HG03060 (cell line): ENCODE results near the gene RCAN2.

Experiments
- ATAC-seq: cut with Tn5 transposase; IDR thresholded peaks from one replicate; pipeline ENCODE4 v1.9.1; 2021; ENCODE audit warnings: low read depth, moderate number of reproducible peaks; ENCODE audit not compliant: unreplicated experiment

Gene RCAN2

DNA sequence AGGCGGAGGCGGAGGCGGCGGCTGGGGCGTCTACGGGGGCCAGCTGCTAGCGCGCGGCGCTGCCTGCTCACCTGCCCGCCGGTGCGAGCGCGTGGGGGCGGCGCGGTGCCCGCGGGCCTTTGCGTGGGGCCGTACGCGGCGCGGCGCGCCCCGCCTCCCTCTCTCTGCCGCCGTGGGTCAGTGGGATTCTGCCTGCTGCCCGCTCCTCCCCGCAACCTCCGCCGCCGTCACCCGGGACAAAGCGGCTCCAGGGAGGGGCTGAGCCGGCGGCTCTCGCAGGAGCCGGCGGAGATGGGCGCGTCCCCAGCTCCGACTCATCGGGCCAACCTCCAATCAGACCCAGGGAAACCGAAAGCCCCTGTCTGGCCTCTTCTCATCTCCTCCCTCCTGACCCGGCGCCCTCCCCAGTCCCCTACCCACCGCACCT lies at the start of gene RCAN2:
TSS of gene RCAN2 (minus strand) at position 249 of the 427 bp plus-strand sequence.
- no peak for ATAC-seq

- no peak for ATAC-seq
Measured at GRCh38 chr6:46539866-46540265, 48.6 kb upstream of the RCAN2 start.

- ATAC-seq = no peak
Measured at GRCh38 chr6:46538800-46539480, 47.7 kb upstream of the RCAN2 start.

- ATAC-seq = no peak
Measured at GRCh38 chr6:46530896-46531295, 39.6 kb upstream of the RCAN2 start.

DNA sequence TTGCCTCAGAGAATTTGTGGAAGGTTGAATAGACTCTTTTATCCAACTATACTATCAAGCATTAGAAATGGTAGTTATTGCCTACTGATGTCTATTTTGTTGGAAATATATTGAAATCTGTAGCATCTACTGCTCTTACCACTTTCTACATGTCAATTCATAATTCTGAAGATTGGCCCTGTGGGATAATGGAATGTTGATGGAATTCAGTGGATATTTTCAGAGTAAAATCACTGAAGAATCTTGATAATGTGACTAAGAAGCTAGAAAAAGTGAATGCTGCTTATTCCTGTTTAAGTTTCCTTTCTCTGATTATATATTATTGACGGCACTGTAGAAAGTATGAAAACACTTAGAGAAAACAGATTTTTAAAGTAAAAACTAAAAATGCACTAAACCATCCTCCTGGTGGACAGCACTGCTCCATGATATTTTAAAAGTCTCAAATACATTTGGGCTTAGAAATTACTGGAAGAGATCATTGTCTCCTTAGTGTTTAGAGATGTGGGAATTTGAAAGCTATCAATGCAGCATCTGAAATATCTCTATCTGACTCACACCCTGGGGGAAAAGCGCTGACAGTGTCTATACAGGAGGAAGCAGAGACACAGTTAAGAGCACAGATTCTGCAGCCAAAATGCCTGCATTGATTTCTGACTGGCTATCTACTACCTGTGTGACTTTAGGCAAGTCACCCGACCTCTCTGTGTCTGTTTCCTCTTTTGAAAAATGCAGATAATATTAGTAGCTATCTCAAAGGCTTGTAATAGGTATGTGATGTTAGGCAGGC lies 37.9 kb upstream of the RCAN2 start:
- no peak for ATAC-seq

DNA sequence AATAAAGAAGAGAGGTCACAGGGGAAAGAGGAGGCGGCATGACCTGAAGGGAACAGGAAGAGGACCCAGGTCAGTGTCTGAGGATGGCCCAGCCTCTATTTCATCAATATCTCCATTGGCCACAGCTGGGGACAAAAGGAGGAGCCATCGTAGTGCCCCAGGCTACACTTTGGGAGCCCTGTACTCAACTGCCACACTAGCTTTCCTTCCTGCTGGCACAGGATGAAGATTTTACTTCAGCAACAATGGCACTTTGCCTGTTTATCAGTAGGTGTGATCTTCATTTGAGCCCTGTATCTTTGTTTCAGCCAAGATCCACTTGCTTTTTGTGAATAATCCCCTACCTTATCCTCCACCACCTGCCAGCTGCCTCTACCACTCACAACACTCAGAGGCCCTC lies 35.4 kb upstream of the RCAN2 start:
- no peak for ATAC-seq

DNA sequence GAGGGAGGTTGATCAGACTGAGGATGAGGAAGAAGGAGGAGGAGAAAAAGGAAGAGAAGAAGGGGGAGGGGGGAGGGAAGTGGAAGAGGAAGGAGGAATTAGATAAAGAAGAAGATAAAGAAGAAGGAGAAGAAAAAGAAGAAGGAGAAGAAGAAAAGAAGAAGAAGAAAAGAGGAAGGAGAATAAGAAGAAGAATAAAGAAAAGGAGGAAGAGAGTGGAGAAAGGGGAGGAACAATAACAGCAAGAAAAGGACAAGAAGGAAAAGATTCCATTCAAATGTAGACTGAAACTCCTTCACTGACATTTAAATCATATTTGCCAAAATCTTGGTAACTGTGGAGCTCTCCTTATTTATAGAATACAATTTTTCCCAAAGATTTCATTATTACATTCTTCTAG lies 34.3 kb upstream of the RCAN2 start:
- ATAC-seq = no peak

DNA sequence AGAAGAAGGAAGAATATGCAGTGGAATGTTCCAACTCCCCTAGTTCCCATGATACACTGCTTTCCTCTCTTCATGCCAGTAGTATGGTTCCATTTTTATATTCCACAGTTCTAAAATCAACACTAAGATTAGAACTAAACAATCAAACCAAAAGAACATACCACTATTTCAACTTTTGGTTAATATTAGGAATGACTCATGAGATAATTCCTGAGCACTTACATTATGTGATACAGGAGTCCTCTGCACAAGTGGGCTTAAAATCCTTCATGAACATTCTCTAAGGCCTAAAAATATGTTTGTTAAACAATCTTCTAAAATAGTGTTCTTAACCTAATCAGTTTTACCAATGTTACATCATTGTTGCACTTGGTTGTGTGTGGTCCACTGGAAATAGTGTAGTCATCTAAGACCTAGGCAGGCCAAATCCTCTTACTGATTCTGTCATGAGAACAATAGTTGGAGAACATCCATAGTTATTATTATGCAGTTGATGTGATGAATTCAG lies 30.3 kb upstream of the RCAN2 start:
- ATAC-seq = no peak

- ATAC-seq = no peak
Measured at GRCh38 chr6:46517202-46517601, 26.0 kb upstream of the RCAN2 start.

DNA sequence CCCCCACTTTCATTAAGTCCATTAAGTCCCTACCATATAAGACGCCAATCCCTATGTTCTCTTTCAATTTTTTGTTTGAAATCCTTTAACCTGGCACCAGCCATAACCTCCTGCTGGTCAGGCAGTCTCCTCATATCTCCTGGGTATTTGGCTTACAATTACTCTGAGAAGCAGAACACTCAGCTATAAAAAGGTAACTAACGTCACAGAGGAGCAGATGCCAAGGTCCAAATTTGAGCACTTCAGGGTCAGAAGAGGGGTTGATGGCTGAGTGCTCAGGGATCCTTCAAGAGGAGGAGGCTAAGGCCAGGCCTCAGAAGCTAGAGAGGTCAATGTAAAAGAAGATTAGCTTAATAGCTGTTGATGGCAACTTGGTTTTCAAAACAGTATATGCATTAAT lies 22.3 kb upstream of the RCAN2 start:
- ATAC-seq = no peak

- no peak for ATAC-seq
Measured at GRCh38 chr6:46511320-46511719, 20.1 kb upstream of the RCAN2 start.

- ATAC-seq = no peak
Measured at GRCh38 chr6:46510651-46511050, 19.4 kb upstream of the RCAN2 start.

DNA sequence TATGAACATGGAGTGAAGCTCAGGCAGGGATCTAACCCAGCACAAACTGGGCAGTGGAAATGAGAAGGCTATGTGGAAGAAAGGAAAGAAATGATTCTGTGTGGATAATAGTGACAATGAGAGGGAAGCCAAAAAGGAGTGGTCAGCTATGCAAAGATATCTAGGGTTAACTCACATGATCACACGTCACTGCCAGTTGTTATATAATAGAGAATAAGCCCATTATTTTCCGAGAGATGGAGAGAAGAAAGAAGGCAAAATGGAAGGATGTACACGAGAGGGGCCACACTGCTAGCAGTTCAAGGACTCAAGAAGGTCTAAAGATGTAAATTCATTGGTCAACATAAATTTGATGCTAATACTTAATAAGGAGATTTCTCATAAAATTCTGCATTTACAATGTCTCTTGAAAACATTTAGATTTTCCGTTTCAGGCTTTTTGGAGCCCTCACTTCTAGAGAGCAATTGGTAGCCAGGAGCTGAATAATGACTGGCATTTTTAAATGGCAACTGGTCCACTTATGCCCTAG lies 18.8 kb upstream of the RCAN2 start:
- ATAC-seq = no peak

DNA sequence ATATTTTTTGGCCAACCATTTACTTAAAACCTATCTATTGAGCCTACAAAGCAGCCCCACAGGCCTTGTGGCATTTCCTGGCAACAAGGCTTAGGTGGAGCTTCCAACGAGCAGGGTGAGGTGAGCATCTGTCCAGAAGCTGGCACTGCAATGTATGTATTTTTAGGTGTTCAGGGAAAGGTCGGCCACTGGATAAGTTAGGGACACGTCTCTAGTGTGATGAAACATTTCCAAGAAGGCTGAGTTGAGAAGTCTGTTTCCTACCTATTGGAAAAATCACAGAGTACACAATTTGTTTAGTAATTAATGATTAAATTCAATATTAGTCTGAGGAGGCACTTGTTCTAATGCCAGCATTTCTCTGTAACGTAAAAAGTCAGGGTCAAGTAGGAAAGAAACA lies 17.8 kb upstream of the RCAN2 start:
- no peak for ATAC-seq

- no peak for ATAC-seq
Measured at GRCh38 chr6:46507426-46507825, 16.2 kb upstream of the RCAN2 start.

- no peak for ATAC-seq
Measured at GRCh38 chr6:46505693-46506512, 14.7 kb upstream of the RCAN2 start.

DNA sequence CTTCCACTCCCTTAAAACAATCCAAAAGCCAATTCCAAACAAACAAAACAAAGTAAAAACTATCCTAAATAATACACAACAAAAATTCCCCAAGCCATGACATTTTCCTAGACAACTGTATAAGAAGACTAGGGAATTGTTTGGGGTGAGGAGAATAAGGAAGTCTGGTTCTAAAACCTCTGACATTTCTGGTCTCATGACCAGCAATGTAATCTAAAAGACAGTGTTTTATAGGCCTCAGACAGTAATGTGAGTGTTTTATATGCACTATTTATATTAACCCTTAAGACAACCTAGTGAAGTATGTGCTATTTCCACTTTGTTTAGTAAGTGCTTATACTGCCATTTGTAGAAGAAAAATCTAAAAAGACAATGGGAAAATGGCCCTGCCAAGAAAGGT lies 13.0 kb upstream of the RCAN2 start:
- no peak for ATAC-seq

DNA sequence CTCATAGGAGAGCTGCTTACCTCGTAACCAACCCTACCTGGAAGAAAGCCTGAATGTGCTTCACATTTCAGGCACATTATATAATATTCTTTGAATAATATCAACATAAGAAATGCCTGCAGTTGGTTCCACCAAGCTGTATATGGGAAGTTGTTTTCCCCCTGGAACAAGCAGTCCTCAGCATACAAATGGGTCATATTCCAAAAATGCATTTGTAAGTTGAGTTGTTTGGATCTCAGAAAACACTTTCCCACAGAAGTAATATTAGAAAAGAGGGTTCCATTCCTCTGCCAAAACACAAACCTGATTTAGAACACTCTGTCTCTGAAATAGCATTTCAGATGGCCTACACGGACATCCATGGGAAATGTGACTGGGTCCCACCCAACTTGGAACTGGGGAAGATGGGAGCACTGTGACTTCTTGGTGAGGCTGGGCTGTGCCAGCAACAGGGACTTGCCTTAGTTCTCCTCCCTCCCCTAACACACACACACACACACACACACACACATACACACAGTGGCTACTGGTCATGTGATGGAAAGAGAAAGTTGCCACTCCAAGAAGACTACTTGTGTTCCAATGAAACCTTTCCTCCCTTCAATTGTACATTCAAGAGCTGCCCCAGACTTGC lies 11.4 kb upstream of the RCAN2 start:
- ATAC-seq = no peak

- no peak for ATAC-seq
Measured at GRCh38 chr6:46501136-46502089, 10.2 kb upstream of the RCAN2 start.
